Stimulated activated naive CD4-positive, alpha-beta T cell treated with Interleukin-2 at 50 U/mL for 16 hours (primary cell): Measurements from ENCODE around the gene MSANTD1.

Experiments used
- DNase-seq: peaks from one replicate; lab custom pipeline; 2025; lab: John Stamatoyannopoulos, UW

The MSANTD1 gene

GRCh38 chr4:3248811-3249661, at the start of gene MSANTD1:
Gene MSANTD1, plus strand, starts transcription at chr4:3249159. Its CDS starts 64 bp downstream, at chr4:3249223.
- DNase-seq, result no peak

GRCh38 chr4:3199653-3200422, 49.1 kb upstream of the MSANTD1 start:
- DNase-seq, result no peak

- no peak for DNase-seq
These were observed 48.4 kb upstream of the MSANTD1 start for GRCh38 chr4:3200423-3201090.

- peak; percentile 58 for DNase-seq
These were observed 46.9 kb upstream of the MSANTD1 start for GRCh38 chr4:3201718-3202702.

GRCh38 chr4:3202836-3203820, 45.8 kb upstream of the MSANTD1 start:
- no peak for DNase-seq

DNA sequence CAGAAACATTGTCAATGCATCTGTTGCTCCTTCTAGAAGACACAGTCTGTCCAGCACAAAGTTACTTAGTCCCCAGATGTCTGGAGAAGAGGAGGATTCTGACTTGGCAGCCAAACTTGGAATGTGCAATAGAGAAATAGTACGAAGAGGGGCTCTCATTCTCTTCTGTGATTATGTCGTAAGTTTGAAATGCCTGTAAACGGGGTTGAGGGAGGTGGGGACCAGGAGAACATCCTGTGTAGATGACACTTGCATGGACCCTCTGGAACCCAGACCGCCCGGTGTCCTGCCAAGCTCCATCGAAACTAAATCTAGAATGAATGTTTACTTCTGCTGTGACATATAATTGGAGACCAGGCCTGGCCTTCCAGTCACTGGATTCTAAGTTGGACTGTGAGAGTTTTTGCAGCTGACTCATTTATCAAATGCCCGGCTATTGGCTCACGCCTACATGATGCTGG, 45.0 kb upstream of the MSANTD1 start:
- DNase-seq, result no peak

GRCh38 chr4:3205995-3206394, 43.0 kb upstream of the MSANTD1 start:
- DNase-seq, result no peak

- no peak for DNase-seq
These were observed 42.4 kb upstream of the MSANTD1 start for GRCh38 chr4:3206439-3207100.

GRCh38 chr4:3207531-3208037, 41.4 kb upstream of the MSANTD1 start:
- no peak for DNase-seq

DNA sequence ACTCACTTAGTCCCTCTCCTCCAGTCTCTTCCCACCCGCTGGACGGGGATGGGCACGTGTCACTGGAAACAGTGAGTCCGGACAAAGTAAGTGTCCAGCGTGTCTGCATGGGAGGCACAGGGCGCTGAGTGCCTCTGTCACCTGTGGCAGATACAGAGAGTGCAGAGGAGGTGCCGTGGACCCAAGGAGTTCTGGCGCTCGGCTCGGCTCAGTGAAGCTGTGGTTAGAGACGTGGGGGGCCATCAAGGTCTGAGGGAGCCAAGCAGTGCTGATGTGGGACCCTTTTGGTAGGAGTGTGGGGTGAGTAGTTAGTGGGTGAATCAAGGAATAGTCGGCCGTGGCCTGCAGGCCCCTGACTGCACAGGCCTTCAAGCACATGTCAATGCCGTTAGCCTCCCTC, 40.1 kb upstream of the MSANTD1 start:
- no peak for DNase-seq

- no peak for DNase-seq
These were observed 39.2 kb upstream of the MSANTD1 start for GRCh38 chr4:3209551-3210325.

DNA sequence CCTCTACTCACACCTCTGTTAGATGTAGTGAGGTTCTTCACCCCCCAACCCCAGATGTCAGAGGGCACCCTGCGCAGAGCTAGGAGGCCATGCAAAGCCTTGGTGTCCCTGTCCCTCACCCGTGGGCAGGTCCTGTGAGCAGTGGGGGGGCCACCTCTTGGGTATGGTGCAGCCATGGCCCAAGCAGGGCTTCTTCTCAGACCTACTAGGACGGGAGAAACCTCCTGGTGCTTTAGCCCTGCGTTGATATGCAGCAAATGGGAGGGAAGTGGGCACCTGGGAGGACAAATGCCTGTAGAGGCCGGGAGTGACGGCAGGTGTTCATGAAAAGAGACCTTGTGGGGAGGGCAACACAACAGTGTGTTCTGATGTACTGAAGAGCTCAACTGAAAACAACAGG, 38.5 kb upstream of the MSANTD1 start:
- DNase-seq, result no peak

- DNase-seq, result no peak
These were observed 37.1 kb upstream of the MSANTD1 start for GRCh38 chr4:3211866-3212265.

- DNase-seq, result no peak
These were observed 36.4 kb upstream of the MSANTD1 start for GRCh38 chr4:3212391-3213105.

DNA sequence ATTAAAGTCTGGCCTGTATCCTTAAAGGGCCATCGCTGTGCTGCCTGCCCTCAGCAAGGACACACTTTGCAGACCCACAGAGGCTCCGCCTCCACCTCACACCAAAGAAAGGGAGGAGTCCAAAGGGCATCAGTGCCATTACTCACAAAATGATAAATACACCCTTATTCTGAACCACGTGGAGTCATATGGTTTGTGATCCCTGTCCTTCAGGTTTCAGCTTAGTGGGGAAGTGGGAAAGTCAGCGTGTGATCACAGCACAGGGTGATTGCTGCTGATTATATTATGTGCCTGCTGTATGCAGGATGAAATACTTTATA, 35.9 kb upstream of the MSANTD1 start:
- DNase-seq, result no peak

- no peak for DNase-seq
These were observed 35.2 kb upstream of the MSANTD1 start for GRCh38 chr4:3213661-3214250.

DNA sequence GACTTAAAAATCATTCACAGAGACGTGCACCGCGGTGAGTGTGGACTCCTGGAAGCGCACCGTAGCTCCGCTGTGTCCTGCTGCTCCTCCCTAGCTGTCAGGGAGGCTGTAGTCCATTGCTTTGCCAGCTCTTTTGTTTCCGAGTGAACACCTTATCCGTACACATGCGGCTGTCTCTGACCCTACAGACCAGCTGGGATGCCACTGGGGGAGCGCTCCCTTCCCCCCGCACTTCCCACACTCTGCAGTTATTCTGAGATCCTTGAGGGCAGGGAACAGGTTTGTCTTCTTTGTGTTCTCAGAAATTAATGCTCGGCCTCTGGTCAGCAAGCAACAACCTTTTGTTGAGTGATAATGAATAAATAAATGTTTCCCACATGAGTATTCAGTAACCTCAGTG, 33.7 kb upstream of the MSANTD1 start:
- DNase-seq, result no peak

- DNase-seq, result no peak
These were observed 33.2 kb upstream of the MSANTD1 start for GRCh38 chr4:3215733-3216132.
